Activated CD4-positive, CD25-positive, alpha-beta regulatory T cell treated with anti-CD3 and anti-CD28 coated beads, Interleukin-2, amount 50 U/mL, for 16 hours (primary cell): ENCODE data around the gene CCDC158.
"Not testable (repeated sequence)": the region's sequence is repeated elsewhere in the genome, so short reads cannot be mapped to it uniquely, and the experiment has no call there.

ENCODE experiments used
- DNase-seq: peaks from one replicate; pipeline ENCODE4 v3.0.0-alpha.2; 2020; ENCODE audit warnings: low read depth, low spot score

The CCDC158 gene

GRCh38 chr4:76420762-76421581 is at the start of gene CCDC158:
CCDC158 (minus strand) TSS chr4:76421141; CDS start chr4:76403207, 17,934 bp downstream.
- DNase-seq = no peak

- no peak for DNase-seq
These were observed 49.6 kb upstream of the CCDC158 start for GRCh38 chr4:76470532-76470931.

GRCh38 chr4:76470064-76470463 is 49.1 kb upstream of the CCDC158 start:
- no peak for DNase-seq

- no peak for DNase-seq
These were observed 42.6 kb upstream of the CCDC158 start for GRCh38 chr4:76463568-76463967.

GRCh38 chr4:76459291-76459723 is 38.4 kb upstream of the CCDC158 start:
- no peak for DNase-seq

GRCh38 chr4:76458825-76459224 is 37.9 kb upstream of the CCDC158 start:
- no peak for DNase-seq

GRCh38 chr4:76458297-76458696 is 37.4 kb upstream of the CCDC158 start:
- DNase-seq = no peak

- DNase-seq = no peak
These were observed 36.9 kb upstream of the CCDC158 start for GRCh38 chr4:76457885-76458284.

- not testable (repeated sequence) for DNase-seq
These were observed 33.1 kb upstream of the CCDC158 start for GRCh38 chr4:76454073-76454472.

- no peak for DNase-seq
These were observed 32.3 kb upstream of the CCDC158 start for GRCh38 chr4:76453232-76453631.

GRCh38 chr4:76449833-76450232 is 28.9 kb upstream of the CCDC158 start:
- no peak for DNase-seq

- no peak for DNase-seq
These were observed 28.4 kb upstream of the CCDC158 start for GRCh38 chr4:76449362-76449767.

GRCh38 chr4:76448211-76448610 is 27.3 kb upstream of the CCDC158 start:
- DNase-seq = no peak

GRCh38 chr4:76447393-76447851 is 26.5 kb upstream of the CCDC158 start:
- no peak for DNase-seq

- DNase-seq = no peak
These were observed 25.0 kb upstream of the CCDC158 start for GRCh38 chr4:76445911-76446310.

GRCh38 chr4:76443376-76443775 is 22.4 kb upstream of the CCDC158 start:
- no peak for DNase-seq

- DNase-seq = no peak
These were observed 21.9 kb upstream of the CCDC158 start for GRCh38 chr4:76442807-76443206.

GRCh38 chr4:76441881-76442280 is 20.9 kb upstream of the CCDC158 start:
- DNase-seq = no peak

- no peak for DNase-seq
These were observed 18.6 kb upstream of the CCDC158 start for GRCh38 chr4:76439491-76439890.

GRCh38 chr4:76435528-76436319 is 14.8 kb upstream of the CCDC158 start:
- DNase-seq = no peak

- DNase-seq = no peak
These were observed 14.1 kb upstream of the CCDC158 start, which contains the start of gene SHROOM3 for GRCh38 chr4:76434901-76435527. SHROOM3 (plus strand) TSS chr4:76435229; CDS start chr4:76436053, 824 bp downstream.
